GM12878 (cell line): ENCODE results near the gene EFNA2.

Source experiments
- EP300 ChIP-seq, 2 experiments: fragments of 150-350 bp in 1 of 2; IDR thresholded peaks; 2 replicates each; pipeline ENCODE4 v1.6.1; 2011 to 2012; ENCODE audit warnings: low read depth in 2 of 2, low read length in 2 of 2, borderline replicate concordance in 1 of 2, improper control_type of control experiment in 1 of 2, inconsistent platforms in 1 of 2; ENCODE audit not compliant: control insufficient read depth in 1 of 2
- POLR2AphosphoS2 ChIP-seq: IDR thresholded peaks from 2 replicates; pipeline ENCODE4 v1.6.1; 2011; ENCODE audit warnings: low read depth, mild to moderate bottlenecking, low read length, improper control_type of control experiment, moderate library complexity
- RAD21 ChIP-seq: IDR thresholded peaks from 2 replicates; pipeline ENCODE4 v1.6.1; 2011; ENCODE audit warnings: mild to moderate bottlenecking, low read depth, low read length, moderate library complexity; ENCODE audit not compliant: insufficient read depth

DNA sequence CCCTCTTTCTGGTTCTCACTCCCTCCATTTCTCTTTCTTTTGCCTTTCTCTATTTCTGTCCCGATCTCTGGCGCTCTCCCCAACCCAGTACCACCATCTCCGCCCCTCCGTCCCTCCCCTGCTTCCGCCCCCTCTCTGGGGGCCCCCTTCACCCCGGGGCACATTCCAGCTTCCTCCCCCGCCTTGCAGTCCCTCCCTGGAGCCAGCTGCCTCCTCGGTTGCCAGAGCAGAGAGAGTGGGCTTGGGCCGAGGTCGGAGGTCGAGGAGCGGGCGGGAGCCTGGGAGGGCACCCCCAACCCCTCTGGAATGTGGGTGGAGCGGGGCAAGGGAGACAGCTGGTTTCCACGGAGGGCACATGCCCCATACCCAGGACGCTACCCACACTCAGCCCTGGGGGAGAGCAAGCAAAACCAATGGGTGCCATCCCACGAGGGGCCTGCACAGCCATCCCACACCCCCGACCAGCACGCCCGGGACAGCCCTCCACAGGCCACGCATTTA, 23.0 kb upstream of the EFNA2 start:
- no peak for TF ChIP-seq POLR2AphosphoS2
- no peak for TF ChIP-seq EP300 (IDR thresholded peaks at IDR 0.05; ENCODE audit: borderline replicate concordance in 1 of 2, control insufficient read depth in 1 of 2, low read depth in 2 of 2, low read length in 2 of 2)
- TF ChIP-seq RAD21, result no peak
